Amniotic epithelial cell (primary cell): ENCODE measurements around the gene LMO7.
"Not testable (repeated sequence)": the region's sequence is repeated elsewhere in the genome, so short reads cannot be mapped to it uniquely, and the experiment has no call there.

ENCODE experiments used
- DNase-seq: peaks from one replicate; pipeline ENCODE4 v3.0.0-alpha.2; 2010; ENCODE audit warnings: low read depth

LMO7 gene

DNA sequence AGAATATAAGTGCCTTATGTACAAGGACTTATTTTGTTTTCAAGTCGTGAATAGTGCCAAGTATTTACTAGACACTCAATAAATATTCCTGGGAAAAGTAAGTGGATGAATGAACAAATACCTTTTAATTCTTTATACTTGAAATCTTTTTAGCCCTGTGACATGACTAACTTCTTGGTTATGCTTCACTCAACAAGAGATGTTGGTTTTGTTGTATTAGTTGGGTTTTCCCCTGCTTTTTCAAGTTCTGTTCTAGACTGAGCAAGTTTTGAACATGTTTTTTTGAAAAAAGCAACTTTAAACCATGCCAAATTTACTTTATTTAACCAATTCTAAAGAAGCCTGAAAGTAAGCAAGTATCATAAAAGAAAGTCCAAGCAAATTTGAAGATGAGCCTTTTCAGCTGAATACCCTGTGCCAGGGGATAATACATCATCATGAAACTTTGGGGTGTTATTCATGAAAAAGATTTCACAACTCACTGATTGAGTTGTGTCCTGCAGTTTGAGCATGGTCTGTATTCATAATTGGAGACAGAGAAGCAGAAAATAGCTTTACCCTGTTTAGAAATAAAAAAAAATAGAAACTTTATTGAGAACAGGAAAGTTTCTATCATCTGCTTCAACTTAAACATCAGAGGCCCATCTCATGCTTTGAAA is 11.1 kb downstream of the LMO7 start:
- no peak for DNase-seq

DNA sequence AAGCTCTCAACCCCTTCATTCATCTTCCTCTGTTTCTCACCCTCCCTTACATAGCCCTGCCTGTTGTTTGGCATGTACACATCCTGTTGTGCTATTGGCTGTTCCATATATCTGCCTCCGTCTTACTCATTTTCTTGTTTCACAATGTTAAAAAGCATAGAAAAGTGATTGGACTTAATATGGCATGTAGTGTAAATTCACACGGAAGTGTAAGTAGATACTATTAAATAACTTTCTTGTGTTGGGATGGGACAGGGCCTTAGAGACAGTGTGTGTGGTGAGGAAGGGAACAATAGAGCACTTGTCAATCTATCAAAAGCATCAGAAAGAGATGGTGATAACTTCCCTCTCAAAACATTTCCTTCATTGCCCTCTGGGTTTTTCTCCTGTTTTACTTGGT is 12.3 kb downstream of the LMO7 start:
- DNase-seq, result no peak

DNA sequence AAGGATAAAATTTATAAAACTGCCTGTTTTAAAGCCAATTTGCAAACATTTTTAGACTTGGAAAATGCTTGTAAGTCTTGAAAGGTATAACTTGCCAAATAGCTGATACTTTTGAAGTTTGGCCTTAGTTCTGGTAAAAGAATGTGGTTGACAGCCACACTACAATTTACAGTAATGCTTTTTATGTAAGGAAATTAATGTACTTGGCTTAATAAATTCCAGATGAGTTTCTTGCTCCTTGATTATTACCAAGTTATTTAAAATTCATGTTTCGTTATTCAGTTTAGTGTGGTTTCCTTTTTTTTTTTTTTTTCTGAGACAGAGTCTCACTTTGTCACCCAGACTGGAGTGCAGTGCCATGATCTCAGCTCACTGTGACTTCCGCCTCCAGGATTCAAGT is 14.9 kb downstream of the LMO7 start:
- DNase-seq, result no peak

DNA sequence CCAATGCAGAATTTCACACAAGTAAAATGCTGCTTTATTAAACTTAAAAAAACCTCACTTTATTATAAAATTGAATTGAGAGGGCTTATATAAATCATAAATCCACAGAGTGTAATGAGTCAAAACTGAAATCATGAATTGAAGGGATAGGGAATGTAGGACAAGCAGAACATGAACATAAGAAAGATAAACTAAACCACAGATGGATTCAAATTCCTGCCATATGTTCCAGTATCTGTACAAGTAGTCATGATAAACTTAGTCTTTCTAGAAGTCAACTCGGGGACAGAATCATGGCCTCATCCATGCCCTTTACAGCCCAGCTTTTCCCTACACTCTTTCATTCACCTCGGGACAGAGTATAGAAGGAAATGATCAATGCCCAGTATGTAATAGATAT is 16.6 kb downstream of the LMO7 start:
- DNase-seq, result peak; percentile 49

DNA sequence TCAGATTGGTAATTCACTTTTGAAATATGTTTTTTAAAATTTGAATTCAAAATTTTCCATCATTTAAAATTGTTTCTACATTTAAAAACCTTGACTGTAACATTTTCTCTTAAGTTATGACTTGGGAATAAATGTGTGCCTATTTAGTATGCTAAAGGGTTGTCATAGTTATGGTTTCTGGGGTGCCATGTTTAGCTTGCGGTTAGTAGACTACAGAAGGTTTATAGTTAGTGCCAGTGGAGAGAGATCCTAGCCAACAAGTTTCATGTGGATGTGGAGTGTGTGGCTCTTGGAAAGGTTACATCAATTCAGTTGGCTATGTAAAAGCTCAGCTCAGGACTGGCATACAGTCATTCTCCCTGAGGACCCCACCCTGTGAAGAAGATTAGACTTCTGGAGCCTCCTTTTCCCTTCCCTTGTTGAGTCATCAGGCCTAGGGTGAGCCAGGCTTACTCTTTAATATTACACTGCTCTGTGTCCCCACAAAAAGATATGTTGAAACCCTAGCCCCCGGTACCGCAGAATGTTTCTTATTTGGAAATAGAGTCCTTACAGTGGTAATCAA is 20.4 kb downstream of the LMO7 start:
- no peak for DNase-seq

DNA sequence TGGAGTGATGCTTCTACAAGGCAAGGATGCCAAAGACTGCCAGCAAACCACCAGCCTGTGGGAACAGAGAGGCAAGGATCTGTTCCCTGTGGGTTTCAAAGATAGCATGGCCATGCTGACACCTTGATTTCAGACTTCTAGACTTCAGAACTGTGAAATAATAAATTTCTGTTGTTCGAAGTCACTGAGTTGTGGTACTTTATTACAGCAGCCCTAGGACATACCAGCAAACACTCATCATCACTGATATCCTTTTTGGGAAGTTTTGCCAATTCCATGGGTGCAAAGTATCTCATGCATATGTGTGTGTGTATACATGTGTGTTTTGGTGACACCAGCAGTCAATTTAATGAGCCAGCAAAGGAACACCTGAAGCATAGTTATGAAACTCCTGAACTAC is 21.0 kb downstream of the LMO7 start:
- DNase-seq, result no peak

DNA sequence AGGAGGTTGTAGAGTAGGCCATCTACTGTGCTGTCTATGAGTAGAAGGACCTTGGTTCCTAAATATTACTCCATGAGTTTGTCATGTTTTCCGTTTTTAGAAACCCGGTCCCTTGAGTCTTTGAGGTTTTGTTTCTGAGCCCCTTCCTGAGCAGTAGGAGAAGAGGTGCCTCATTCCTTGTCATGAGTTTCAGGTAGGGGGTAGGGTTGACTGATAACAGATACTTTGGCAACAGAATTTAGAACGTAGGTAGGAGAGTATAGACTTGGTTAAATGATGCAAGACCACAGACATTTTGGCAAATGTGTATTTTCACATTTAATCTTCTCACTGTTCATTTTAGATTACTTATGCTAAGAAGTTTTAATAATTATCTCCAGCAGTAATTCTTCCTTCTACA is 24.6 kb downstream of the LMO7 start:
- DNase-seq, result no peak

DNA sequence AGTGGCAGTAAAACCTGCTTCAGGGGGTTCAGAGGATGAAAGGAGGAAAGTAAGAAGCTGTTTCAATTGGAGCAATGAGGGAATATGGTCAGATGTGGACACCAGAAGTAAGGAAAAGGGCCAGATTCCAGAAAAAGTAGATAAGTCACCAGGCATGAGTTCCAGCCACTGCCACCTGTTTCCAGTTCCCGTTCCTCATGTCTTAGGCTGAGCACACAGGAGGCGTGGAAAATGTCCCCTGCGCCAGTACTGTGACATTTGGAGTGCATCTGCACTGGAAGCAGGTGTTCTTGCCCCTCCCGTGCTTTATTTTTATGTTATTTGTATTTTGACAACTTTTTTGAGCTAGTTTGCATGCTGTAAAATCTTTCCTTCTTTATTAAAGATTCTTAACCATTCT is 25.3 kb downstream of the LMO7 start:
- no peak for DNase-seq

DNA sequence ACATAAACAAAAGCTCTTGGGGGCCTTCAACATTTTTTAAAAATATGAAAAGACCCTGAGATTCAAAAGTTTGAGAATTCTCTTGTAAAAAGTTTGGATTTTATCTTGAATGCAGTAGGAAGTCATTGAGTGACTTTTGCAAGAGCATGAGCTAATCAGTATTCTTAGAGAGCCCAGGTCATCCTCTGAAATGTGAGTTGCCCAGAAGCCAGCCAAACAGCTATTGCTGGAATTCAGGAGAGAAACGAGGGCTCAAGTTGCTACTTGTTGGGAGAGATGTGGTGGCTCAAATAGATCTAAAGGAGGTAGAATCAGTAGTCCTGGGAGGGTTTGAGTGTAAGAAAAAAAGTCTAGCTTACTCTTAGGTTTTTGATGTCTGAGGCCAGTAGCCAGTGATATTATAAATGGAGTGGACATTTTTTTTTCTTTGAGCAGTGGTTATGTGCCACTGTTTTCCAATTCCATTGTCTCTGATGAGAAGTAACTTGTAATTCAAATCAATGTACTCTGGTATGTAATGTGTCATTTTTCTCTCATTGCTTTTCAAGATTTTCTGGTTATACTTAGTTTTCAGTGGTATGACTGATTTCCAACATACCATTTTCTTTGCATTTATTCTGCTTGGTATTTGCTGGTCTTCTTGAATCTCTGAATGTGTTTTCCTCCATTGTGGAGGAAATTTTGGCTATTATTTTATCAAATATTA is 30.7 kb downstream of the LMO7 start:
- peak; percentile 71 for DNase-seq

DNA sequence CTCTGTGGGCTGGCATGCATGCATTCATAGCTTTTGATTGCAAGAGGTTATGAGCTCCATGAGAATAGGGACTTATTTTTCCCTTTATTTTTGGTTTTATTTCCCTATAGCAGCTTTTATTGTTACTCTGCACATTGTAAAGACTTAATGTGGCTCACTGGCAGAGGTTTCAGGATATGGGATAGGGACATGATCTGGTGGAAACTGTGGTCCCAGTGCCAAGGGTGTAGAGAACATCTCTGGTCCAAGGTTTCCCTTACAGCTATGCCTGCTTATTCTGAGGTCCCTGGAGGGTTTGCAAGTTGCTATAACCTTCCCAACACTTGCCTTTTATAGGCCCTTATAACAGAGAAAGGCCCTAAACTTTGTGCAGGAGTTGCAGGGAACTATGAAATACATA is 33.6 kb downstream of the LMO7 start:
- DNase-seq, result no peak

DNA sequence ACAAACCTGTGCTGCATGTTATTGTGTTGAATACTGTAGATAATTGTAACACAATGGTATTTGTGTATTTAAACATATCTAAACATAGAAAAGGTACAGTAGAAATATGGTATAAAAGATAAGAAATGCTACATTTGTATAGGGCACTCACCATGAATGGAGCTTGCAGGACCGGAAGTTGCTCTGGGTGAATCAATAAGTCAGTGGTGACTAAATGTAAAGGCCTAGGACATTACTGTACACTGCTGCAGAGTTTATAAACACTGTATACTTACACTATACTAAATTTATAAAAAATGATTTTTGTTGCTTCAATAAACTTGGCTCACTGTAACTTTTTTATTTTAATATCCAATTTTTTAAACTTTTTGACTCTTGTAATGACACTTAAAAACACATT is 34.4 kb downstream of the LMO7 start:
- no peak for DNase-seq

DNA sequence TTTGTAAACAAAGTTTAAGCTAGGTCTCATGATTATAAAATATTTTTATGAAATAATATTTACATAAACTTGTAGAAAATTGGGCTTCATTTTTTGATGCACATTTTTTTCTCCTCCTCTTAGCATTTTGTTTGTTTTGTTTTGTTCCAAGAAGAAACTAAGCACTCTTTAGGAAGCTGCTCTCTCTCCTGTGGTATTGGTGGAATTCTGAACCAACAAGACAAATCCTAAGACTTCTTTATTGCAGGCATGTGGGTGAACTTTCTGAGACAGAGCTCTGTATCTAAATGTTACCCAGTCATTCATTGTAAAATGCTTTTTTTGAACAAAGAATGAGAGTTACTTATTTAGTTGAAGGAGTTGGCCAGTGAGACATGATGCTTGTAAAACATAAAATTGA is 39.3 kb downstream of the LMO7 start:
- DNase-seq, result peak; percentile 50

DNA sequence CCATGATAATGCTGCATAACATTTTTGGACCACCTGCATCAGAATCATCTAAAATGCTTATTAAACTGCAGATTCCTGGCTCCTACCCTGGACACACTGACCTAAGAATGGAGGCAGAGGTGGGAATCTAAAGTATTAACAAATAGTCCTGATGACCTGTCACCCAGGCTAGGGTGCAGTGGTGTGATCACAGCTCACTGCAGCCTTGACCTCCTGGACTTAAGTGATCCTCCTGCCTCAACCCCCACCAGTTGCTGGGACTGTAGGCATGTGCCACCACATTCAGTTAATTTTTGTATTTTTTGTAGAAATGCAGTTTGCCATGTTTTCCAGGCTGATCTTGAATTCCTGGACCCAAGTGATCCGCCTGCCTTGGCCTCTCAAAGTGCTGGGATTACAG is 43.3 kb downstream of the LMO7 start:
- no peak for DNase-seq

DNA sequence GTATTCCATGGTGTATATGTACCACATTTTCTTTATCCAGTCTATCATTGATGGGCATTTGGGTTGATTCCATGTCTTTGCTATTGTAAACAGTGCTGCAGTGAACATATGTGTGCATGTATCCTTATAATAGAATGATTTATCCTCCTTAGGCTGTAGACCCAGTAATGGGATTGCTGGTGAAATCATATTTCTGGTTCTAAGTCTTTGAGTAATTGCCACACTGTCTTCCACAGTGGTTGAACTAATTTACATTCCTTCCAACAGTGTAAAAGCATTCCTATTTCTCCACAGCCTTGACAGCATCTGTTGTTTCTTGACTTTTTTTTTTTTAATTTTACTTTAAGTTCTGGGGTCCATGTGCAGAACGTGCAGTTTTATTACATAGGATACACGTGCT is 44.1 kb downstream of the LMO7 start:
- DNase-seq, result not testable (repeated sequence)

DNA sequence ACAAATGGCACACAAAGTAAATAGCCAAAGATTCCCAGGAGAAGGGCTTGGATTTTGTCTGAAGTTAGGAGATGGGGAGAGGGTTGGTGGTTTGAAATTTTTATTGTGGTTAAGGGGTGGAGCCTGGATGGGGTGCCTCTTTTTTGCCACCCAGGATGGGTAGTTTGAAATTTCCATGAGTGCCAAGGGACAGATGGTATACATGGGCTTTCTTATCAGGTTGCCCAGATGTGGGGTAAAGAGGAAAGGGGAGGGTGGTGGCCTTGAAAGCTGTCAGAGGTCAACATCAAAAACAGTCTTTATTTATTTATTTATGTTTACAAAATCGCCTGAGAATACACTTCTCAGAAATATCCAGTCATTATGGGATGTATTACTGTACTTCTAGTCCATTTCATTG is 46.2 kb downstream of the LMO7 start:
- DNase-seq, result no peak

DNA sequence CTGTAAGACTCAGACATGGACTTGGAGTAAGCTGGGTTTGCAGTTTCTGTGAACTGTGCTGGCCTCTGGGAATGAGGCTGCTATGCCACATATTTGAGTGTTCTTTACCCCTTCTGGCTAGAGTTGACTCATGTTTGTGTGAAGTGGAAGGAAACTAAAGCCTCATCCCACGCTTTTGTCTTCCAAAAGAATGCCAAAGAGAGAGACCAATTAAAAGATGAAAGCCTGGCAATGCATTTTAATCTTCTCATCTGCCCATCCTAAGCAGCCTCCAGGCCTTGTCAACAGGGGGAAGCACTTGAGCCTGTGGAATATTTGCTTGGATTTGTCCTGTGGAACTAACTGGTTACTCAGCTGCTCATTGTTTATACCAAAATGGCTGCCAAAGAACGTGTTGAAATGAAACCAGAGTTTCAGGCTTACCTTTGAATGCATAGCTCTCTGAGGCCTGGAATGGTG is 49.1 kb downstream of the LMO7 start:
- DNase-seq, result peak; percentile 94

DNA sequence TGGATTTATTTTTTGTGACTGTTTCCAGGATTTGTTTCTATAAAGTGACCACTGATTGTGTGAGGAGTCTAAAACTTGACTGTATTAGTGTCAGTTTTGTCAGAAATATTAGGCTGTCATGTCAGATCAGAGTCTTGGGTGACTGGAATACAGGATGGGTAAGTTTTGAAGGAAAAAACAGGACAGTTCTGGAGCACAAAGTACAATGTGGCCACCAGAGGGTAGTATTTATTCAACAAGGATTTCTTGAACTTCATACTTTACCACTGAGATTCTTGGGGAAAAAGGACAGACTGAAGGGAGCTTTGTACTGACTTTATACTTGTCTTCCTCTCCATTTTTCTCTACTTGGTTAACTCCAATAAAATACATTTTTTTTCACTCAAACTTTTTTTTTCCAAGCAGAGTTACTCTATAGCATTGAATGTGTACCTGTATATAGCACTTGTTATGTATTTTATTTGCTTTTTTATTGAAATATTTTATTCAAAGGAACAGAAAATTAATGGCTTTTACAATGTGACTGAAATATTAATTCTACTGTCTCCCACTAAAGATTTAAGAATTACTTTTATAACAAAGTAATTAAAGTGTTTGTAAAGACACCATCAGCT is 51.1 kb downstream of the LMO7 start:
- DNase-seq, result peak; percentile 69

DNA sequence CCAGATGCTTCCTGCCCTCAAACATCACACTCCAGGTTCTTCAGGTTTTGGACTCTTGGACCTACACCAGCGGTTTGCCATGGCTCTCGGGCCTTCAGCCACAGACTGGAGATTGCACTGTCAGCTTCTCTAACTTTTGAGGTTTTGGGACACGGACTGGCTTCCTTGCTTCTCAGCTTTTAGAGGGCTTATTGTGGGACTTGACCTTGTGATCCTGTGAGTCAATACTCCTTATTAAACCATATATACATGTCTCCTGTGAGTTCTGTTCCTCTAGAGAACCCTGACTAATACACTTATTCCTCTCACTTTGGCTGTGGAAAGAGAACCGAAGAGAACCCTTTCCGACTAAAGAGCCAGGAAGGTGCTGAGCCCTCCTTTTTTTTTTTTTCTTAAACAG is 53.6 kb downstream of the LMO7 start:
- no peak for DNase-seq

DNA sequence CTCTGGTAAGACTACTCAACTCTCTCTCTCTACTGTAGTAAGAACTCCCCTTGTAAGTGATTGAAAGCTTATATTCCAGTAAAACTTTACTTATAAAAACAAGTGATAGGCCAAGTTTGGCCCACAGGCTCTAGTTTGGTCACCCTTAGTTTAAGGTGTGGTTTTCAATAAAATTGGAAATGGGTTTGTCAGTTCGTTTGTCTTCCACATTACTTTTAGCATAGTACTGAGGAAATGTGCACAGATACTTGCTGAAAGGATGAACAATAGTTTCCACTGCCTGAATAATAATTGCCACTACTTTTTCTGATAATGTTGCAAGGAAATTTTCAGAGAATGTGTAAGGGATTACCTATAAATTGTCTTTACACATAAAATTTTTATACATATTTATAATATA is 54.5 kb downstream of the LMO7 start:
- DNase-seq, result no peak

DNA sequence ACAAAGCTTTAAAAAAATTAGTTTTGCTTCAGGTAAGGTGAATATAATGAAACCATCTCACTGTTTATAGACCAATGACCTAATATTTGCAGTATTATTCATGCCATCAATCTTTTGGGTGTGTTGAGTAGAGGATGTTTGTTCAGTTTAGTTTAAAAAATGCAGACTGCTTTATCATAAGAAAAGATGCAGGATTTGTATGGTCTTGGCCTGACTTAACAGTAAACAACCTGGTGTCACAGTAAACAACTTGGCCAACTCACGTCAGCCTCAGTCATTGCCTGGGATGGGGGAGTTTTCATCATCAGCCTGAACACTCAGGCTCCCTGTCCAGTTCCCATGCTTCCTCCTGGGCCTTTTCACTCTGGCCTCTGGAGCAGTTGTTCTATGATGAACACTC is 55.1 kb downstream of the LMO7 start:
- DNase-seq, result peak; percentile 66

DNA sequence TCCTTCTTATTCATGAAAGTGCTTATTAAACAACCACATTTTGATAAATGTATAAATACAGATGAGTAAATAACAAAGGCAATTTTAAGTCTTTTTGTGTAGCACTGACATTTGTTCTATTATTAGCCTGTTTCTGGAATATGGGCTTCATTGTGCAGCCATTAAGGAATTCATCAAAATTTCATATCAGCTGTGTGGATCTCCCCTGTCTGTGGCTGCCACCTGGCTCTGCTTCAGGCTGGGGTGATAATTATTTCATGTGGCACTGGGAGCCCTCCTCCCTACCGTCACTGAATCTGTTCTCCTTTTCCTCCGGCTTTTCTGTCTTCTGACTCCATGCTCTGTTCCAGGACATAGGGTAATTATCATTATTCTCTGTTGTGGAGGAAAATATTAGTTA is 57.1 kb downstream of the LMO7 start:
- no peak for DNase-seq

DNA sequence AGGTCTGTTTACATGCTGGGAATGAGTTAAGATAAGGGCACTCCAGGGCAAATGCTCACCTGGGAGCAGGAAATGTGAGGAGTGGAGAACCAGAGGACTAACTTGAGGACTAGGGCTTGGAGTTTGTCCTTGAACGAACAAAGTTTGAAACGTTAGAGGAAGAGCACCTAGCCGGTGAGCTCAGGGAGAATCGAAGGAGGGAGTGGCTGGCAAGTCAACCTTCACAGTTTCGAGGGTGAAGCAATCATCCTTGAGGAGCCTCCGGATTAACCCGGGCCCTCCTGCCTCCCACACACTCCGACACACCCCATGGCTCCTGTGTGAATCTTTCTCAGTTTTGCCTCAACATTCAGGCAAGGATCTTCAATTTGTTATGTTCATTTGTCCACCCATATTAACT is 58.6 kb downstream of the LMO7 start:
- DNase-seq, result peak; percentile 60

DNA sequence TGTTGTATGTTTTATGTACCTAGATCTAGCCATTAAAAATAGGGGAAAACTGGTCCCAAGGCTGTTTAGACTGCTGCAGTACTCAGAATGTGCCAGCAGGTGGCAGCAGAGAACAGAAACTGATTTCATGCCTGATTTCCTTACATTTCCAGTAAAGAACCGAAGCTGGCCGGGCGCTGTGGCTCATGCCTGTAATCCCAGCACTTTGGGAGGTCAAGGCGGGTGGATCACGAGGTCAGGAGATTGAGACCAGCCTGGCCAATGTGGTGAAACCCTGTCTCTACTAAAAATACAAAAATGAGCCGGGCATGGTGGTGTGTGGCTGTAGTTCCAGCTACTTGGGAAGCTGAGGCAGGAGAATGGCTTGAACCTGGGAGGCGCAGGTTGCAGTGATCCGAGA is 59.8 kb downstream of the LMO7 start:
- DNase-seq, result peak; percentile 61
